ENCODE measurements around the gene RFX8. TPM values are rescaled to one million over a fixed set of nuclear protein-coding genes. Genes with fewer than 3 reads are reported as not detected.

The RFX8 gene
- polyA plus RNA-seq, 1 experiment: 1.8 TPM

DNA sequence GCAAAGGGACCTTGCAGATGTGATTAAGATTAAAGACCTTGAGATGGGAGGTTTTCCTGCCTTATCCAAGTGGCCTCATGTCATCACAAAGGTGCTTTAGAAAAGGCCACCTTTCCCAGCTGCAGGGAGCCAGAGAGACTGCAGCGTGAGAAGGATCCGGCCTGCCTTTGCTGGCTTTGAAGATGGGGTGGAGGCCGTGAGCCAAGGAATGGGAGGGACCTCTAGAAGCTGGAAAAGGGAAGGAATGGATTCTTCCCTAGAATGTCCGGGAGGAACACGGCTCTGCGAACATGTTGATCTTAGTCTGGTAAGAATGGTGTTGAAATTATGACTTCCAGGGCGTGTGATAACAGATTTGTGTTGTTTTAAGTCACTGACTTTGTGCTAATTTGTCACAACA, 47.7 kb downstream of the RFX8 start:
- DNase-seq (ENCODE audit: low read depth, low spot score): no peak
- Histone ChIP-seq H3K27ac (ENCODE audit: low read depth, low read length) (no peak overlapping the region), H3K4me3 (ENCODE audit: low read depth, low read length) (no peak overlapping the region), H3K27me3 (ENCODE audit: control insufficient read depth, insufficient read depth, low read length) (no peaks in the 10 kb centered on the region), H3K9me3 (ENCODE audit: control insufficient read depth, insufficient read depth, low read length) (no peaks in the 10 kb centered on the region)
- ChIA-PET POLR2A (no interaction called here), CTCF (interaction anchor here (2.1 kb wide), 1 partner anchor 9 kb away, joined by 9 read pairs; no protein-coding TSS in a partner anchor)
- no peak for TF ChIP-seq CTCF (IDR thresholded peaks at IDR 0.05; ENCODE audit: low read depth, low read length)

DNA sequence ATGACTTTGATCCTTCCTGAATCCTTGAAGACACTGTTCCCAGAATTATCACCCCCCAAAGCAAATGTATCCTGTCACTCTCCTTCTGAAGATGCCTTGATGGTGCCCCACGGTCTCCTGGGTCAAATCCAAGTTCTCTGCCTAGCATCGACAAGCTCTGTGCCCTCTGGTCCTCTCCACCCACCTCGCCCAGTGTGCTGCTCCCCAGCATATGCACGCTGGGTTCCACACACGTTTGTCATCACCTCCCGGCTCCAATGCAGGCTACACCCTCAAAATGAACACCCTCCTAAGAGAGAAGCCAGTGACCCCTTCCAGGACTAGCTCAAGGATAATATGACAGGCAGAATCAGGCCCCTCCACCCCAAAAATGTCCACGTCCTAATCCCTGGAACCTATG, 48.1 kb downstream of the RFX8 start:
- DNase-seq (ENCODE audit: low read depth, low spot score): no peak

DNA sequence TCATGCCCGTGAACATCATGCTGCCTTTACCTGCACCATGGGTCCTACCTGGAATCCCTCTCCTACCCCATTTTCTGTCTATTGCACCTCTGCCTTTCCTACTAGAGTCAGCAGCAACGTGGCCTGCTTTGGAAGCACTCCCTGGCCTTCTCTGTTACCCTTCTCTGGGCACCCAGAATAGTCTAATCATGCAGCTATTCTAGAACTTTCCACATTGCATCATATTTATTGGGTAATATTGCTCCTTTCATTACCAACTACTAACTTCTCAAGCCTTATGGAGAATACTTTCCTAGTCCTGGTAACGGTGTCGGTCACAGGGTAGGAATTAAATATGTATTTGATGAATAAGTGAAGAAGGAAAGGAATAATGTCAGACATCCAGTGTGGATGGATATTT, 54.3 kb downstream of the RFX8 start:
- ChIA-PET CTCF (interaction anchor here (0.6 to 3.0 kb wide), 2 partner anchors 11 to 279 kb away, joined by 3 to 13 read pairs; no protein-coding TSS in a partner anchor), POLR2A (no interaction called here)
- H3K9me3 ChIP-seq (ENCODE audit: control insufficient read depth, insufficient read depth, low read length): no peaks in the 10 kb centered on the region
- no peak for TF ChIP-seq CTCF (IDR thresholded peaks at IDR 0.05; ENCODE audit: low read depth, low read length)
- no peaks in the 10 kb centered on the region for H3K27me3 ChIP-seq (ENCODE audit: control insufficient read depth, insufficient read depth, low read length)
- no peak overlapping the region for H3K27ac ChIP-seq (ENCODE audit: low read depth, low read length)
- DNase-seq (ENCODE audit: low read depth, low spot score): no peak
- H3K4me3 ChIP-seq (ENCODE audit: low read depth, low read length): no peak overlapping the region

More for the DNA sequence above, 48.1 kb downstream of the RFX8 start:
- POLR2A ChIA-PET: no interaction called here
- Histone ChIP-seq H3K27ac (ENCODE audit: low read depth, low read length) (no peak overlapping the region), H3K27me3 (ENCODE audit: control insufficient read depth, insufficient read depth, low read length) (no peaks in the 10 kb centered on the region), H3K4me3 (ENCODE audit: low read depth, low read length) (no peak overlapping the region), H3K9me3 (ENCODE audit: control insufficient read depth, insufficient read depth, low read length) (no peaks in the 10 kb centered on the region)
- TF ChIP-seq CTCF (IDR thresholded peaks at IDR 0.05; ENCODE audit: low read depth, low read length): no peak
- CTCF ChIA-PET: no interaction called here

- CTCF ChIA-PET: interaction anchor here (0.7 to 3.0 kb wide), 43 partner anchors 9 to 1030 kb away, joined by 3 to 53 read pairs (median 4); partner anchors contain the start of gene MAP4K4
- H3K4me3 ChIP-seq (ENCODE audit: low read depth, low read length): no peak overlapping the region
- H3K27ac ChIP-seq (ENCODE audit: low read depth, low read length): no peak overlapping the region
- H3K27me3 ChIP-seq (ENCODE audit: control insufficient read depth, insufficient read depth, low read length): no peaks in the 10 kb centered on the region
- TF ChIP-seq CTCF (IDR thresholded peaks at IDR 0.05; ENCODE audit: low read depth, low read length): peak; percentile 86
- peak; percentile 27 for DNase-seq (ENCODE audit: low read depth, low spot score)
- POLR2A ChIA-PET: no interaction called here
- H3K9me3 ChIP-seq (ENCODE audit: control insufficient read depth, insufficient read depth, low read length): no peaks in the 10 kb centered on the region
These were observed 55.7 kb downstream of the RFX8 start for GRCh38 chr2:101419096-101419663.

GRCh38 chr2:101418460-101419095, 56.3 kb downstream of the RFX8 start:
- Histone ChIP-seq H3K9me3 (ENCODE audit: control insufficient read depth, insufficient read depth, low read length) (no peaks in the 10 kb centered on the region), H3K27me3 (ENCODE audit: control insufficient read depth, insufficient read depth, low read length) (no peaks in the 10 kb centered on the region), H3K27ac (ENCODE audit: low read depth, low read length) (no peak overlapping the region), H3K4me3 (ENCODE audit: low read depth, low read length) (no peak overlapping the region)
- CTCF ChIA-PET: interaction anchor here (0.6 to 3.0 kb wide), 43 partner anchors 8 to 1031 kb away, joined by 3 to 53 read pairs (median 4); partner anchors contain the start of gene MAP4K4
- TF ChIP-seq CTCF (IDR thresholded peaks at IDR 0.05; ENCODE audit: low read depth, low read length): no peak
- no peak for DNase-seq (ENCODE audit: low read depth, low spot score)
- POLR2A ChIA-PET: no interaction called here
